Ishikawa (cell line): Measurements from ENCODE around the gene CCR6.

Source experiments
- CEBPB ChIP-seq: IDR thresholded peaks from 2 replicates; pipeline ENCODE4 v1.6.1; 2012
- CREB1 ChIP-seq: IDR thresholded peaks from 2 replicates; pipeline ENCODE4 v1.6.1; 2012; ENCODE audit warnings: low read depth
- EGR1 ChIP-seq: IDR thresholded peaks from 2 replicates; pipeline ENCODE4 v1.6.1; 2012
- EP300 ChIP-seq: IDR thresholded peaks from 2 replicates; pipeline ENCODE4 v1.6.1; 2012; ENCODE audit warnings: borderline replicate concordance
- NFIC ChIP-seq: IDR thresholded peaks from 2 replicates; pipeline ENCODE4 v1.6.1; 2012
- RAD21 ChIP-seq: IDR thresholded peaks from 2 replicates; pipeline ENCODE4 v1.6.1; 2012; ENCODE audit warnings: low read depth
- TAF1 ChIP-seq: IDR thresholded peaks from 2 replicates; pipeline ENCODE4 v1.6.1; 2012; ENCODE audit warnings: low read depth, mild to moderate bottlenecking
- YY1 ChIP-seq: IDR thresholded peaks from 2 replicates; pipeline ENCODE4 v1.6.1; 2012; ENCODE audit warnings: low read depth
- TF ChIP-seq, protein P1 (sequence below): IDR thresholded peaks from 2 replicates; pipeline ENCODE4 v1.6.1; 2012
- TF ChIP-seq, protein P2 (sequence below): IDR thresholded peaks from 2 replicates; pipeline ENCODE4 v1.6.1; 2012; ENCODE audit warnings: low read depth, mild to moderate bottlenecking

DNA sequence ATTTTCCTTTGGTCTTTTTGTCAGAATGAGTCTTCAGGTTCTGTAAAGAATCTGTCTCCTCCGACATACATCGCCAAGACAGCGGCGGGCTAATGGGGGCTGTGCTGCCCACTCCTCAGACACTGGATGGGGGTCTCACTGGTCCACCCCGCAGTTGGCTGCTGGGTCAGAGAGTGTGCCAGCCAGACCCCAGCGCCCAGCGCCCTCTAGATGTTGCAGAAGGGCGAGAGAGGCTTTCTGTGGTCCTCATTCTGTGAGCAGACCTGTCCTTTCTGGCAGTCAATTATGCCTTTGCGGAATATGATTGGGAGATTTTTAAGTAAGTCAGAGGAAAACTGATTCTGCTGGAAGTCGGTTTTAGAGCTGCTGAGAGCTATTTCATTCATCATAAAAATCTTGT lies 7.8 kb upstream of the CCR6 start:
- TF ChIP-seq EP300 (no peak), RAD21 (no peak), CEBPB (no peak), NFIC (no peak), EGR1 (no peak), YY1 (no peak), TAF1 (no peak), CREB1 (no peak)
- TF ChIP-seq, protein P1, sequence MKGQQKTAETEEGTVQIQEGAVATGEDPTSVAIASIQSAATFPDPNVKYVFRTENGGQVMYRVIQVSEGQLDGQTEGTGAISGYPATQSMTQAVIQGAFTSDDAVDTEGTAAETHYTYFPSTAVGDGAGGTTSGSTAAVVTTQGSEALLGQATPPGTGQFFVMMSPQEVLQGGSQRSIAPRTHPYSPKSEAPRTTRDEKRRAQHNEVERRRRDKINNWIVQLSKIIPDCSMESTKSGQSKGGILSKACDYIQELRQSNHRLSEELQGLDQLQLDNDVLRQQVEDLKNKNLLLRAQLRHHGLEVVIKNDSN: no peak
- TF ChIP-seq, protein P2, sequence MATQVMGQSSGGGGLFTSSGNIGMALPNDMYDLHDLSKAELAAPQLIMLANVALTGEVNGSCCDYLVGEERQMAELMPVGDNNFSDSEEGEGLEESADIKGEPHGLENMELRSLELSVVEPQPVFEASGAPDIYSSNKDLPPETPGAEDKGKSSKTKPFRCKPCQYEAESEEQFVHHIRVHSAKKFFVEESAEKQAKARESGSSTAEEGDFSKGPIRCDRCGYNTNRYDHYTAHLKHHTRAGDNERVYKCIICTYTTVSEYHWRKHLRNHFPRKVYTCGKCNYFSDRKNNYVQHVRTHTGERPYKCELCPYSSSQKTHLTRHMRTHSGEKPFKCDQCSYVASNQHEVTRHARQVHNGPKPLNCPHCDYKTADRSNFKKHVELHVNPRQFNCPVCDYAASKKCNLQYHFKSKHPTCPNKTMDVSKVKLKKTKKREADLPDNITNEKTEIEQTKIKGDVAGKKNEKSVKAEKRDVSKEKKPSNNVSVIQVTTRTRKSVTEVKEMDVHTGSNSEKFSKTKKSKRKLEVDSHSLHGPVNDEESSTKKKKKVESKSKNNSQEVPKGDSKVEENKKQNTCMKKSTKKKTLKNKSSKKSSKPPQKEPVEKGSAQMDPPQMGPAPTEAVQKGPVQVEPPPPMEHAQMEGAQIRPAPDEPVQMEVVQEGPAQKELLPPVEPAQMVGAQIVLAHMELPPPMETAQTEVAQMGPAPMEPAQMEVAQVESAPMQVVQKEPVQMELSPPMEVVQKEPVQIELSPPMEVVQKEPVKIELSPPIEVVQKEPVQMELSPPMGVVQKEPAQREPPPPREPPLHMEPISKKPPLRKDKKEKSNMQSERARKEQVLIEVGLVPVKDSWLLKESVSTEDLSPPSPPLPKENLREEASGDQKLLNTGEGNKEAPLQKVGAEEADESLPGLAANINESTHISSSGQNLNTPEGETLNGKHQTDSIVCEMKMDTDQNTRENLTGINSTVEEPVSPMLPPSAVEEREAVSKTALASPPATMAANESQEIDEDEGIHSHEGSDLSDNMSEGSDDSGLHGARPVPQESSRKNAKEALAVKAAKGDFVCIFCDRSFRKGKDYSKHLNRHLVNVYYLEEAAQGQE: no peak
